Skeletal muscle tissue (tissue), 4 donors: ENCODE measurements around the gene KRTAP4-2. TPM values are rescaled to one million over a fixed set of nuclear protein-coding genes. Genes with fewer than 3 reads are reported as not detected.
"Not testable (repeated sequence)": the region's sequence is repeated elsewhere in the genome, so short reads cannot be mapped to it uniquely, and the experiment has no call there.

Experiments used
- H3K27ac ChIP-seq: one replicate; pipeline ENCODE4 v1.7.0; 2013; ENCODE audit warnings: mild to moderate bottlenecking, low read depth, low read length, inconsistent platforms
- H3K27me3 ChIP-seq, 3 donors: one replicate each; pipeline ENCODE4 v1.7.0; 2013; ENCODE audit warnings: low read length in 3 of 3; ENCODE audit not compliant: control insufficient read depth in 3 of 3, insufficient read depth in 3 of 3
- H3K36me3 ChIP-seq, 3 donors: one replicate each; pipeline ENCODE4 v1.7.0; 2013; ENCODE audit warnings: low read length in 3 of 3; ENCODE audit not compliant: control insufficient read depth in 3 of 3, insufficient read depth in 3 of 3
- H3K4me1 ChIP-seq, 3 donors: one replicate each; pipeline ENCODE4 v1.7.0; 2013; ENCODE audit warnings: low read length in 3 of 3, mild to moderate bottlenecking in 3 of 3; ENCODE audit not compliant: control insufficient read depth in 3 of 3, insufficient read depth in 3 of 3
- H3K4me3 ChIP-seq, 3 donors: one replicate each; pipeline ENCODE4 v1.7.0; 2013; ENCODE audit warnings: low read length in 3 of 3
- H3K9ac ChIP-seq, 3 donors: one replicate each; pipeline ENCODE4 v1.7.0; 2013; ENCODE audit warnings: low read length in 3 of 3, mild to moderate bottlenecking in 3 of 3, moderate library complexity in 2 of 3, low read depth in 1 of 3
- H3K9me3 ChIP-seq, 3 donors: one replicate each; pipeline ENCODE4 v1.7.0; 2013; ENCODE audit warnings: low read length in 3 of 3; ENCODE audit not compliant: control insufficient read depth in 3 of 3
- total RNA-seq: library from RNA; depleted of rRNA; stranded (reverse); fragments of >200 nt; gene quantifications from one replicate; pipeline ENCODE4 v1.2.3, GENCODE V29; 2014
- donor health status: Osteomylitis.

The KRTAP4-2 gene
- not detected for total RNA-seq

- Histone ChIP-seq H3K4me1 (no peaks in the 10 kb centered on the region), H3K4me3 (no peak within 1 kb of the TSS), H3K27me3 (peaks cover 5 to 9% (median 7%) of the 10 kb centered on the region in 3 donors), H3K27ac (no peak within 1 kb of the TSS), H3K9me3 (no peaks in the 10 kb centered on the region), H3K36me3 (no peaks in the 10 kb centered on the region), H3K9ac (no peak within 1 kb of the TSS)
Measured at GRCh38 chr17:41177727-41178271, at the start of gene KRTAP4-2. Gene KRTAP4-2, minus strand, starts transcription at chr17:41178221. Its CDS starts 57 bp downstream, at chr17:41178164.

GRCh38 chr17:41226598-41227095 lies 48.6 kb upstream of the KRTAP4-2 start, which contains the start of gene KRTAP9-2:
Gene KRTAP9-2, plus strand, starts transcription at chr17:41226648. Its CDS starts 7 bp downstream, at chr17:41226655.
- not testable (repeated sequence) for H3K4me1 ChIP-seq, H3K9ac ChIP-seq, H3K4me3 ChIP-seq, H3K9me3 ChIP-seq, H3K27ac ChIP-seq, H3K36me3 ChIP-seq
- peaks cover 0 to 10% (median 1%) of the 10 kb centered on the region in 3 donors for H3K27me3 ChIP-seq

GRCh38 chr17:41226051-41226450 lies 48.0 kb upstream of the KRTAP4-2 start:
- Histone ChIP-seq H3K27ac (no peak overlapping the region), H3K27me3 (peaks cover 0 to 10% (median 0%) of the 10 kb centered on the region in 3 donors), H3K4me3 (no peak overlapping the region), H3K9ac (no peak overlapping the region), H3K36me3 (no peaks in the 10 kb centered on the region), H3K9me3 (no peaks in the 10 kb centered on the region), H3K4me1 (no peaks in the 10 kb centered on the region)

GRCh38 chr17:41223821-41224220 lies 45.8 kb upstream of the KRTAP4-2 start:
- Histone ChIP-seq H3K36me3 (no peaks in the 10 kb centered on the region), H3K27ac (no peak overlapping the region), H3K9ac (no peak overlapping the region), H3K9me3 (no peaks in the 10 kb centered on the region), H3K4me3 (no peak overlapping the region), H3K27me3 (peaks cover 0 to 6% (median 0%) of the 10 kb centered on the region in 3 donors), H3K4me1 (no peaks in the 10 kb centered on the region)

- H3K9ac ChIP-seq: no peak overlapping the region
- H3K27ac ChIP-seq: no peak overlapping the region
- H3K4me3 ChIP-seq: no peak overlapping the region
- peaks cover 0 to 16% (median 14%) of the 10 kb centered on the region in 3 donors for H3K27me3 ChIP-seq
- no peaks in the 10 kb centered on the region for H3K36me3 ChIP-seq
- H3K9me3 ChIP-seq: no peaks in the 10 kb centered on the region
- no peaks in the 10 kb centered on the region for H3K4me1 ChIP-seq
Measured at GRCh38 chr17:41215681-41216080, 37.7 kb upstream of the KRTAP4-2 start.

- Histone ChIP-seq H3K4me3 (no peak overlapping the region), H3K4me1 (no peaks in the 10 kb centered on the region), H3K36me3 (no peaks in the 10 kb centered on the region), H3K9ac (no peak overlapping the region), H3K27ac (no peak overlapping the region), H3K27me3 (peaks cover 3 to 16% (median 14%) of the 10 kb centered on the region in 3 donors), H3K9me3 (no peaks in the 10 kb centered on the region)
Measured at GRCh38 chr17:41212524-41213169, 34.6 kb upstream of the KRTAP4-2 start.

- H3K9ac ChIP-seq: no peak overlapping the region
Measured at GRCh38 chr17:41211845-41212466, 33.9 kb upstream of the KRTAP4-2 start.

GRCh38 chr17:41199421-41200078 lies 21.5 kb upstream of the KRTAP4-2 start:
- H3K9ac ChIP-seq: no peak overlapping the region
- H3K4me3 ChIP-seq: no peak overlapping the region
- H3K27me3 ChIP-seq: no peaks in the 10 kb centered on the region
- H3K27ac ChIP-seq: no peak overlapping the region
- no peaks in the 10 kb centered on the region for H3K4me1 ChIP-seq
- H3K9me3 ChIP-seq: no peaks in the 10 kb centered on the region
- no peaks in the 10 kb centered on the region for H3K36me3 ChIP-seq

More at GRCh38 chr17:41211845-41212466, 33.9 kb upstream of the KRTAP4-2 start:
- peaks cover 3 to 16% (median 14%) of the 10 kb centered on the region in 3 donors for H3K27me3 ChIP-seq
- H3K4me3 ChIP-seq: no peak overlapping the region
- H3K36me3 ChIP-seq: no peaks in the 10 kb centered on the region
- no peaks in the 10 kb centered on the region for H3K9me3 ChIP-seq
- H3K27ac ChIP-seq: no peak overlapping the region
- no peaks in the 10 kb centered on the region for H3K4me1 ChIP-seq

- H3K9me3 ChIP-seq: no peaks in the 10 kb centered on the region
- no peak overlapping the region for H3K27ac ChIP-seq
- H3K4me1 ChIP-seq: no peaks in the 10 kb centered on the region
- no peak overlapping the region for H3K9ac ChIP-seq
- no peaks in the 10 kb centered on the region for H3K27me3 ChIP-seq
- H3K36me3 ChIP-seq: no peaks in the 10 kb centered on the region
- no peak overlapping the region for H3K4me3 ChIP-seq
Measured at GRCh38 chr17:41196068-41196467, 18.0 kb upstream of the KRTAP4-2 start.
